ENCODE results near the gene CNTN1. TPM values are rescaled to one million over a fixed set of nuclear protein-coding genes. Genes with fewer than 3 reads are reported as not detected.

The CNTN1 gene
- total and polyA plus RNA-seq, 2 of the 8 experiments (the other 6 are each of a cell fraction or from before 2014, with no cell fraction given) = 7.2 to 21.8 TPM

DNA sequence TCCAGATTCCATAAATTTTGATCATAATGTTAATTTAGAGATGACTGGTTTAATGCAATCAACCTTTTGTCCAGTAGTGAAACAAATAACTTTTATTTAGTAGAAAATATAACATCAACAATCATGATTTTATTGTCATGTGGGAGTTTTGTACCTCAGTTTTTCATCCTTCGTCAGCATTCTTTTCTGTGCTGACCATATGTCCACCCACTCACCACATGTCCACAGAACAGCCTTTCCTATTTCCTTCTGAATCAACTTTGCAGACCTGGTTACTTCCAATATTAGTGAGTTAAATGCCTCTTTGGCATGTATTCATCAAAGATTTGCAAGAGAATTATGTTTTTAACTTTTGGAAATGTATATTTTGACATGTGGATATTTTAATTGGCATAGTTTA is 36.8 kb upstream of the CNTN1 start:
- Histone ChIP-seq H3K9me3 (ENCODE audit: insufficient read depth in 2 of 2, low read depth in 1 of 2, low read length in 1 of 2) (no peaks in the 10 kb centered on the region), H4K8ac (ENCODE audit: extremely low read depth, insufficient read depth, low read length) (no peak overlapping the region), H3K4ac (replicated peaks; ENCODE audit: insufficient read length, low read depth, low read length) (no peak overlapping the region), H3K9ac (replicated peaks in 1 of 4; ENCODE audit: extremely low read depth in 1 of 4, low read depth in 3 of 4, low read length in 3 of 4) (no peak overlapping the region), H3K56ac (replicated peaks; ENCODE audit: insufficient read length, low read depth, low read length) (no peak overlapping the region), H3K4me3 (ENCODE audit: extremely low read depth in 1 of 4, insufficient read depth in 2 of 4, low read depth in 3 of 4, low read length in 4 of 4) (no peak overlapping the region), H3K18ac (ENCODE audit: extremely low read depth, low read length) (no peak overlapping the region), H4K5ac (ENCODE audit: insufficient read length, low read depth, low read length) (no peak overlapping the region), H3K23me2 (ENCODE audit: low read depth, low read length) (no peaks in the 10 kb centered on the region), H2AFZ (ENCODE audit: low read length) (no peak overlapping the region), H3K4me1 (replicated peaks in 1 of 4; ENCODE audit: control insufficient read depth in 3 of 4, insufficient read depth in 4 of 4, low read length in 3 of 4) (peaks cover 0 to 3% (median 3%) of the 10 kb centered on the region in 4 experiments; a peak in 3 of 7 replicates), H3K79me1 (ENCODE audit: low read depth, low read length) (no peaks in the 10 kb centered on the region), H2BK120ac (replicated peaks; ENCODE audit: low read depth, low read length) (no peak overlapping the region), H3K79me2 (ENCODE audit: control insufficient read depth in 1 of 2, insufficient read depth in 2 of 2, low read length in 2 of 2) (no peaks in the 10 kb centered on the region), H3K23ac (ENCODE audit: insufficient read length) (no peak overlapping the region), H3K27ac (ENCODE audit: low read depth, low read length) (no peak overlapping the region), H4K91ac (replicated peaks; ENCODE audit: insufficient read length, low read length) (no peak overlapping the region), H2BK5ac (ENCODE audit: low read depth, low read length) (no peak overlapping the region), H3K14ac (ENCODE audit: insufficient read length) (no peak overlapping the region), H3K27me3 (replicated peaks in 1 of 4; ENCODE audit: control insufficient read depth in 3 of 4, extremely low read depth in 1 of 4, insufficient read depth in 3 of 4, low read length in 3 of 4) (no peaks in the 10 kb centered on the region), H2BK12ac (ENCODE audit: low read depth, low read length) (no peak overlapping the region), H4K20me1 (replicated peaks in 1 of 2; ENCODE audit: control insufficient read depth in 1 of 2, insufficient read depth in 2 of 2, low read length in 2 of 2) (no peaks in the 10 kb centered on the region), H3K36me3 (ENCODE audit: control insufficient read depth in 2 of 4, insufficient read depth in 4 of 4, low read length in 3 of 4) (peaks cover 0 to 4% (median 0%) of the 10 kb centered on the region in 4 experiments; a peak in 1 of 8 replicates), H2AK5ac (ENCODE audit: low read depth, low read length) (no peak overlapping the region), H2BK20ac (ENCODE audit: low read length) (no peak overlapping the region), H2BK15ac (ENCODE audit: low read length) (no peak overlapping the region), H3K4me2 (ENCODE audit: insufficient read depth in 1 of 2, low read depth in 2 of 2, low read length in 2 of 2) (no peak overlapping the region)
- ChIA-PET POLR2A (ENCODE audit: partially characterized antibody) (no interaction called here), CTCF (ENCODE audit: partially characterized antibody) (no interaction called here)
- no peak for FAIRE-seq
- 90% methylated on average over 1 of the region's 1 CpG; no CpG with 5 or more reads in 1 of the 2 experiments for WGBS, 2 experiments (ENCODE audit: extremely low coverage in 1 of 2, insufficient coverage in 1 of 2, insufficient read length in 1 of 2, insufficient replicate concordance in 2 of 2, low coverage in 1 of 2, low lambda C conversion rate in 2 of 2, missing lambda C conversion rate in 1 of 2)
- no peak for DNase-seq (ENCODE audit: low read depth in 1 of 2, low spot score in 2 of 2)
- TF ChIP-seq FOSL1 (IDR thresholded peaks at IDR 0.05; ENCODE audit: insufficient read depth, low read depth, low read length) (no peak), CEBPB (IDR thresholded peaks at IDR 0.05; ENCODE audit: low read depth, low read length) (no peak), EP300 (IDR thresholded peaks at IDR 0.05; ENCODE audit: borderline replicate concordance in 1 of 2, low read depth in 2 of 2, low read length in 2 of 2) (no peak), SAP30 (IDR thresholded peaks at IDR 0.05; ENCODE audit: insufficient read depth, insufficient replicate concordance, low read length) (no peak), POLR2A (IDR thresholded peaks at IDR 0.05; ENCODE audit: control extremely low read depth in 1 of 2, low read depth in 2 of 2, low read length in 2 of 2) (no peak), ASH2L (IDR thresholded peaks at IDR 0.05; ENCODE audit: low read length) (no peak), CTBP2 (IDR thresholded peaks at IDR 0.05; ENCODE audit: borderline replicate concordance, insufficient read depth, insufficient read length, low read length) (no peak), SIX5 (IDR thresholded peaks at IDR 0.05; ENCODE audit: low read depth, low read length) (no peak), SIN3A (conservative IDR thresholded peaks at IDR 0.05 in 1 of 2, IDR thresholded peaks at IDR 0.05 in 1 of 2; ENCODE audit: low read depth in 1 of 2, low read length in 2 of 2) (no peak), KDM5A (IDR thresholded peaks at IDR 0.05; ENCODE audit: low read length) (no peak)
- TF ChIP-seq, protein P1, sequence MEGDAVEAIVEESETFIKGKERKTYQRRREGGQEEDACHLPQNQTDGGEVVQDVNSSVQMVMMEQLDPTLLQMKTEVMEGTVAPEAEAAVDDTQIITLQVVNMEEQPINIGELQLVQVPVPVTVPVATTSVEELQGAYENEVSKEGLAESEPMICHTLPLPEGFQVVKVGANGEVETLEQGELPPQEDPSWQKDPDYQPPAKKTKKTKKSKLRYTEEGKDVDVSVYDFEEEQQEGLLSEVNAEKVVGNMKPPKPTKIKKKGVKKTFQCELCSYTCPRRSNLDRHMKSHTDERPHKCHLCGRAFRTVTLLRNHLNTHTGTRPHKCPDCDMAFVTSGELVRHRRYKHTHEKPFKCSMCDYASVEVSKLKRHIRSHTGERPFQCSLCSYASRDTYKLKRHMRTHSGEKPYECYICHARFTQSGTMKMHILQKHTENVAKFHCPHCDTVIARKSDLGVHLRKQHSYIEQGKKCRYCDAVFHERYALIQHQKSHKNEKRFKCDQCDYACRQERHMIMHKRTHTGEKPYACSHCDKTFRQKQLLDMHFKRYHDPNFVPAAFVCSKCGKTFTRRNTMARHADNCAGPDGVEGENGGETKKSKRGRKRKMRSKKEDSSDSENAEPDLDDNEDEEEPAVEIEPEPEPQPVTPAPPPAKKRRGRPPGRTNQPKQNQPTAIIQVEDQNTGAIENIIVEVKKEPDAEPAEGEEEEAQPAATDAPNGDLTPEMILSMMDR (IDR thresholded peaks at IDR 0.05; ENCODE audit: control extremely low read depth in 1 of 3, insufficient read depth in 1 of 3, low read depth in 1 of 3, low read length in 3 of 3) = no peak

All from H1 (cell line).